MM.1S (cell line): ENCODE data around the gene CHMP1A.
"Not testable (repeated sequence)": the region's sequence is repeated elsewhere in the genome, so short reads cannot be mapped to it uniquely, and the experiment has no call there.

ENCODE experiments used
- CTCF ChIP-seq: fragments of 300-600 bp; sonication (generic); IDR thresholded peaks from 2 replicates; pipeline ENCODE4 v1.5.1; 2016; ENCODE audit warnings: antibody characterized with exemption, low read length, mixed read lengths
- EZH2 ChIP-seq: fragments of 300-600 bp; sonication (generic); optimal IDR thresholded peaks from 2 replicates; pipeline ENCODE3; 2017; ENCODE audit warnings: low read depth, mild to moderate bottlenecking, antibody characterized with exemption, low read length, mixed read lengths

GRCh38 chr16:89671565-89671964, 14.1 kb upstream of the CHMP1A start:
- not testable (repeated sequence) for TF ChIP-seq CTCF, EZH2
